K562 (cell line): ENCODE measurements around the gene SREBF1. TPM values are rescaled to one million over a fixed set of nuclear protein-coding genes. Genes with fewer than 3 reads are reported as not detected.

Experiments
- ATAC-seq: fragments of 200-7000 bp; cut with Tn5 transposase; 3 replicates; pipeline ENCODE4 v1.9.1; 2020; ENCODE audit warnings: moderate library complexity
- BruUV-seq: library from RNA; stranded (reverse); fragments of 400-500 nt; replicated peaks from 2 replicates; lab custom pipeline; 2021; lab: Mats Ljungman, UMichigan
- CTCF ChIA-PET: fragments of 300-600 bp; formaldehyde crosslinking; extraction: SDS; loops from one replicate; lab custom pipeline; 2021; ENCODE audit warnings: low intra/inter-chr PET ratio; lab: Yijun Ruan, JAX
- POLR2A ChIA-PET: fragments of 300-600, 350-650 bp; sonication (Branson Sonifier 250); formaldehyde crosslinking; extraction: SDS; loops from one replicate; lab custom pipeline; 2021; ENCODE audit warnings: antibody characterized with exemption, inconsistent platforms; lab: Yijun Ruan, JAX
- DNase-seq, 4 experiments: peaks; one replicate each; pipeline versions ENCODE4 v3.0.0 to v3.0.0-alpha.2; 2011 to 2018; ENCODE audit warnings: low spot score in 3 of 4, mixed read lengths in 3 of 4; ENCODE audit errors: extremely low read depth in 1 of 4
- FAIRE-seq: peaks from 2 replicates; lab custom pipeline; 2011; peaks lifted over from hg19 to GRCh38; lab: Jason Lieb, UNC
- H2AFZ ChIP-seq: 2 replicates; pipeline ENCODE4 v1.6.0; 2011; ENCODE audit warnings: low read depth, low read length, control low read depth, inconsistent platforms
- H3K27ac ChIP-seq: fragments of 200-600 bp; 3 replicates; pipeline ENCODE4 v1.8.0; 2011; ENCODE audit warnings: low read depth, mild to moderate bottlenecking, control low read depth, inconsistent platforms, low read length, moderate library complexity, mixed read lengths; ENCODE audit errors: extremely low read depth
- H3K27me3 ChIP-seq, 2 experiments: fragments of 300-600 bp in 1 of 2; 2 replicates in 1 of 2; 3 replicates in 1 of 2; pipeline versions ENCODE4 v1.6.0 to v1.8.0; 2011; ENCODE audit warnings: inconsistent platforms in 2 of 2, low read length in 2 of 2, mild to moderate bottlenecking in 1 of 2, mixed read lengths in 1 of 2, moderate library complexity in 1 of 2; ENCODE audit not compliant: control insufficient read depth in 2 of 2, insufficient read depth in 2 of 2
- H3K36me3 ChIP-seq: fragments of 300-600 bp; 3 replicates; pipeline ENCODE4 v1.8.0; 2011; ENCODE audit warnings: mild to moderate bottlenecking, low read length, inconsistent platforms; ENCODE audit not compliant: control insufficient read depth, insufficient read depth
- H3K4me1 ChIP-seq, 2 experiments: fragments of 200-600 bp in 1 of 2; replicated peaks in 1 of 2; 2 replicates in 1 of 2; 3 replicates in 1 of 2; pipeline versions ENCODE4 v1.5.1 to v1.8.0; 2011; ENCODE audit warnings: inconsistent platforms in 2 of 2, low read length in 2 of 2, mild to moderate bottlenecking in 1 of 2, mixed read lengths in 1 of 2, moderate library complexity in 1 of 2; ENCODE audit not compliant: control insufficient read depth in 2 of 2, insufficient read depth in 2 of 2
- H3K4me2 ChIP-seq: 2 replicates; pipeline ENCODE4 v1.6.1; 2011; ENCODE audit warnings: low read length, control low read depth, inconsistent platforms, mixed read lengths; ENCODE audit not compliant: insufficient read depth
- H3K4me3 ChIP-seq: fragments of 200-600 bp; sonication (generic), shearing (Covaris generic); 2 replicates; pipeline ENCODE4 v1.5.1; 2016; ENCODE audit warnings: control low read depth, inconsistent platforms
- H3K79me2 ChIP-seq: fragments of 200-600 bp; 3 replicates; pipeline ENCODE4 v1.8.0; 2011; ENCODE audit warnings: low read length, inconsistent platforms; ENCODE audit not compliant: control insufficient read depth, insufficient read depth
- H3K9ac ChIP-seq, 2 experiments: 2 replicates each; pipeline versions ENCODE4 v1.6.0 to v1.6.1; 2011; ENCODE audit warnings: low read depth in 2 of 2, low read length in 2 of 2, control low read depth in 1 of 2, inconsistent platforms in 1 of 2, mild to moderate bottlenecking in 1 of 2, mixed read lengths in 1 of 2; ENCODE audit not compliant: insufficient read depth in 1 of 2
- H3K9me1 ChIP-seq: one replicate; pipeline ENCODE4 v1.6.0; 2011; ENCODE audit warnings: inconsistent platforms, mild to moderate bottlenecking, low read length, moderate library complexity; ENCODE audit not compliant: control insufficient read depth, insufficient read depth
- H3K9me3 ChIP-seq: replicated peaks from 2 replicates; pipeline ENCODE4 v1.5.1; 2011; ENCODE audit warnings: low read depth, low read length, inconsistent platforms; ENCODE audit not compliant: control insufficient read depth, insufficient read depth
- H4K20me1 ChIP-seq: replicated peaks from 2 replicates; pipeline ENCODE4 v1.6.1; 2011; ENCODE audit warnings: low read length, inconsistent platforms, mixed read lengths; ENCODE audit not compliant: control insufficient read depth, insufficient read depth
- BCOR ChIP-seq: fragments of 450-650 bp; IDR thresholded peaks from 2 replicates; pipeline ENCODE4 v1.6.1; 2016
- CSDE1 ChIP-seq, 2 experiments: fragments of 450-650 bp; IDR thresholded peaks; 2 replicates each; pipeline ENCODE4 v1.6.1; 2016; ENCODE audit warnings: mild to moderate bottlenecking in 1 of 2
- DDX20 ChIP-seq: fragments of 450-650 bp; IDR thresholded peaks from 2 replicates; pipeline ENCODE4 v1.6.1; 2016; ENCODE audit warnings: missing genetic modification characterization, low read depth, mild to moderate bottlenecking, missing compliant biosample characterization, moderate library complexity
- ELF1 ChIP-seq: fragments of 200-800 bp; sonication (Bioruptor generic); IDR thresholded peaks from 2 replicates; pipeline ENCODE4 v1.6.1; 2016; ENCODE audit warnings: missing genetic modification characterization, missing compliant biosample characterization
- KHSRP ChIP-seq: fragments of 450-650 bp; IDR thresholded peaks from 2 replicates; pipeline ENCODE4 v1.6.1; 2017
- NCOA2 ChIP-seq, 2 experiments: fragments of 450-650 bp; IDR thresholded peaks; 2 replicates each; pipeline ENCODE4 v1.6.1; 2018; ENCODE audit warnings: mild to moderate bottlenecking in 2 of 2, moderate library complexity in 1 of 2; ENCODE audit not compliant: partially characterized antibody in 2 of 2
- NFXL1 ChIP-seq: fragments of 450-650 bp; formaldehyde crosslinking; IDR thresholded peaks from 2 replicates; pipeline ENCODE4 v1.4.0; 2021; ENCODE audit warnings: mild to moderate bottlenecking
- PHF20 ChIP-seq: fragments of 450-650 bp; IDR thresholded peaks from 2 replicates; pipeline ENCODE4 v1.6.1; 2018; ENCODE audit not compliant: partially characterized antibody
- PHF8 ChIP-seq: fragments of 200-600 bp; sonication (generic); IDR thresholded peaks from 2 replicates; pipeline ENCODE4 v1.6.1; 2012; ENCODE audit warnings: mixed run types, mild to moderate bottlenecking, inconsistent platforms, low read length, moderate library complexity, borderline replicate concordance
- RBM17 ChIP-seq: fragments of 200-400 bp; formaldehyde crosslinking; IDR thresholded peaks from 2 replicates; pipeline ENCODE4 v1.6.1; 2017; ENCODE audit warnings: low read depth, mild to moderate bottlenecking, low read length, borderline replicate concordance
- RBM25 ChIP-seq: fragments of 200-400 bp; formaldehyde crosslinking; IDR thresholded peaks from 2 replicates; pipeline ENCODE4 v1.6.1; 2018; ENCODE audit warnings: low read length, low read depth, moderate library complexity; ENCODE audit not compliant: severe bottlenecking
- SMARCB1 ChIP-seq: IDR thresholded peaks from 2 replicates; pipeline ENCODE4 v1.6.1; 2011; ENCODE audit warnings: improper control_type of control experiment, low read depth; ENCODE audit not compliant: insufficient read length
- TFAP4 ChIP-seq: sonication (generic); formaldehyde crosslinking; IDR thresholded peaks from 2 replicates; pipeline ENCODE4 v1.8.0; 2022; ENCODE audit warnings: missing genetic modification reagents, mild to moderate bottlenecking, moderate library complexity, borderline replicate concordance
- ZC3H11A ChIP-seq: IDR thresholded peaks from 2 replicates; pipeline ENCODE4 v1.6.1; 2012; ENCODE audit warnings: low read depth, low read length, improper control_type of control experiment
- ZNF12 ChIP-seq: sonication (generic); formaldehyde crosslinking; IDR thresholded peaks from 2 replicates; pipeline ENCODE4 v1.4.0; 2020; ENCODE audit warnings: mild to moderate bottlenecking, missing genetic modification reagents
- ZNF780A ChIP-seq: fragments of 250-450 bp; sonication (Bioruptor Pico); IDR thresholded peaks from 2 replicates; pipeline ENCODE4 v1.5.0; 2021; ENCODE audit warnings: mild to moderate bottlenecking
- WGBS: fragments of 100-300 bp; shearing (Covaris generic); methylation state at CpG from one replicate; pipeline ENCODE4 v1.1.6; 2016; ENCODE audit warnings: low coverage, mixed read lengths; ENCODE audit not compliant: insufficient coverage; ENCODE audit errors: missing lambda C conversion rate; 5-methylcytosine and 5-hydroxymethylcytosine counted together
- in situ Hi-C: fragments of 300-500 bp; cut with MboI; formaldehyde crosslinking; loops from 4 replicates; pipeline ENCODE4 v1.15.0; 2018; ENCODE audit warnings: inconsistent platforms, mixed read lengths
- intact Hi-C: fragments of 100-400 bp; cut with micrococcal nuclease; formaldehyde crosslinking; loops from 2 replicates; pipeline ENCODE4 v1.14.2; 2022
- polyA plus RNA-seq, 8 experiments: library from polyadenylated mRNA; depleted of rRNA in 4 of 8; stranded (reverse) in 5 of 8; unstranded in 3 of 8; fragments of >200 nt; fragmentation: Nextera tagmentation in 2 of 8; fragmentation: Illumina TruSeq in 1 of 8; extraction: Ambion mirVana in 2 of 8; extraction: Trizol in 1 of 8; gene quantifications; 2 replicates each; pipeline versions ENCODE4 v1.2.1 to v1.2.3, GENCODE V29; 2011 to 2014; ENCODE audit warnings: inconsistent platforms in 1 of 8, missing spikeins in 1 of 8
- total RNA-seq, 7 experiments: library from RNA; depleted of rRNA in 6 of 7; stranded (reverse); fragments of >200 nt in 6 of 7; fragmentation: Illumina TruSeq in 2 of 7; extraction: Trizol in 2 of 7; gene quantifications; 2 replicates each; pipeline versions ENCODE4 v1.2.1 to v1.2.3, GENCODE V29; 2011 to 2021; ENCODE audit warnings: low replicate concordance in 1 of 7
- TF ChIP-seq, protein P1 (sequence below): IDR thresholded peaks from 2 replicates; pipeline ENCODE4 v1.6.1; 2011; ENCODE audit warnings: borderline replicate concordance, low read depth, mild to moderate bottlenecking, moderate library complexity, low read length; ENCODE audit not compliant: insufficient read depth, poor library complexity, severe bottlenecking
- TF ChIP-seq, protein P2 (sequence below), 2 experiments: IDR thresholded peaks; 2 replicates each; pipeline ENCODE4 v1.6.1; 2012; ENCODE audit warnings: improper control_type of control experiment in 2 of 2, low read depth in 2 of 2, low read length in 2 of 2, borderline replicate concordance in 1 of 2

SREBF1 gene
- total and polyA plus RNA-seq, 9 of the 15 experiments (the other 6 are each of a cell fraction or from before 2014, with no cell fraction given): 1.6 to 169 (median 69.4) TPM

DNA sequence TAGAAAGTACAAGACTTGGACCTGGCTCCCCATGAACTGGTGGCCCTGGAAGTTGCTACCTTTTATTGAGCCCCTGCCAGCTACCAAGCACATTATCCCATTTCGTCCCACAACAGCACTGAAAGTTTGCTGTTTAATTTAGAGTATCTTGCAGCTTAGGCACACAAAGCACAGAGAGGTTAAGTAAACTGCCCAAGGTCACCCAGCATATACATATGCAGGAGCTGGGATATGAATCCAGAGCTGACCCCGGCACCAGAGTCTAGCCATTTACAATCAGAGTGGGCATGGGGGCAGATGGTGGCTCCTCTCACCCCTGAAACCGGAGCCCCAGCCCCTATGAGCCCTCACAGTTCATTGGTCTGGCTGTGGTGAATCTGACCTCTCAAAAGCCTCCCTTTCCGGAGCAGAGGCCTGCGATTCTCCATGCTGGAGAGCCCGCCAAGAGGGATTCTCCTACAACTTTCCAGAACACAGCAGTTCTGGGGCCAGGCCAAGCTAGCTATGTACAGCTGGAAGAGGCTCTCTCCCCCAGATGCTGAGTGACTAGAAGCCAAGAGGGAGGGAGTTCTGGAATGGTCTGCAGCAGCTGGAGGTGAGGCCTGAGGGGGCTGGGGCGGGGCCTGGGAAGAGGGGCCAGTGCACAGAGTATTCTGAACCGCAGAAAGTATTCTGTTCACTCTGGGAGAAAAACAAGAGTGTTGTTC lies 58.3 kb downstream of the SREBF1 start:
- H3K36me3 ChIP-seq: no peaks in the 10 kb centered on the region
- no peaks in the 10 kb centered on the region for H3K27me3 ChIP-seq
- in situ Hi-C loops (no loop called here), intact Hi-C loops (no loop called here)
- peaks cover 4% of the 10 kb centered on the region; the same call in 1 of the 3 replicates for H3K79me2 ChIP-seq
- no peaks in the 10 kb centered on the region for H4K20me1 ChIP-seq
- H3K4me3 ChIP-seq: no peak overlapping the region
- H3K4me2 ChIP-seq: no peak overlapping the region
- BruUV-seq: no TSS peak
- no peaks in the 10 kb centered on the region for H3K9me3 ChIP-seq
- H3K9ac ChIP-seq: no peak overlapping the region
- FAIRE-seq (peak; percentile 55), DNase-seq (no peak), ATAC-seq (no peak)
- WGBS: 81% methylated on average over 6 of the region's 8 CpGs
- ChIA-PET CTCF (no interaction called here), POLR2A (interaction anchor here (0.6 to 0.9 kb wide), 2 partner anchors 82 to 85 kb away, joined by 3 to 4 read pairs; no protein-coding TSS in a partner anchor)
- no peak overlapping the region for H2AFZ ChIP-seq
- H3K9me1 ChIP-seq: no peaks in the 10 kb centered on the region
- peaks cover 9 to 47% of the 10 kb centered on the region in 2 experiments; a peak in 4 of 5 replicates for H3K4me1 ChIP-seq
- no peak overlapping the region for H3K27ac ChIP-seq
- TF ChIP-seq DDX20 (tag) (no peak), PHF20 (no peak), ZC3H11A (no peak), KHSRP (no peak), BCOR (peak; percentile 47; the same call in 1 of the 2 replicates), RBM17 (no peak), NFXL1 (CRISPR knock-in tag) (no peak), ZNF780A (no peak), PHF8 (no peak), ZNF12 (CRISPR knock-in tag) (no peak), NCOA2 (IDR thresholded peaks at IDR 0.05; ENCODE audit: partially characterized antibody in 2 of 2) (no peak), ELF1 (tag) (no peak), CSDE1 (IDR thresholded peaks at IDR 0.05) (no peak), TFAP4 (CRISPR knock-in tag) (no peak), RBM25 (peak; percentile 43), SMARCB1 (no peak)
- TF ChIP-seq, protein P1, sequence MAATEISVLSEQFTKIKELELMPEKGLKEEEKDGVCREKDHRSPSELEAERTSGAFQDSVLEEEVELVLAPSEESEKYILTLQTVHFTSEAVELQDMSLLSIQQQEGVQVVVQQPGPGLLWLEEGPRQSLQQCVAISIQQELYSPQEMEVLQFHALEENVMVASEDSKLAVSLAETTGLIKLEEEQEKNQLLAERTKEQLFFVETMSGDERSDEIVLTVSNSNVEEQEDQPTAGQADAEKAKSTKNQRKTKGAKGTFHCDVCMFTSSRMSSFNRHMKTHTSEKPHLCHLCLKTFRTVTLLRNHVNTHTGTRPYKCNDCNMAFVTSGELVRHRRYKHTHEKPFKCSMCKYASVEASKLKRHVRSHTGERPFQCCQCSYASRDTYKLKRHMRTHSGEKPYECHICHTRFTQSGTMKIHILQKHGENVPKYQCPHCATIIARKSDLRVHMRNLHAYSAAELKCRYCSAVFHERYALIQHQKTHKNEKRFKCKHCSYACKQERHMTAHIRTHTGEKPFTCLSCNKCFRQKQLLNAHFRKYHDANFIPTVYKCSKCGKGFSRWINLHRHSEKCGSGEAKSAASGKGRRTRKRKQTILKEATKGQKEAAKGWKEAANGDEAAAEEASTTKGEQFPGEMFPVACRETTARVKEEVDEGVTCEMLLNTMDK: no peak
- TF ChIP-seq, protein P2, sequence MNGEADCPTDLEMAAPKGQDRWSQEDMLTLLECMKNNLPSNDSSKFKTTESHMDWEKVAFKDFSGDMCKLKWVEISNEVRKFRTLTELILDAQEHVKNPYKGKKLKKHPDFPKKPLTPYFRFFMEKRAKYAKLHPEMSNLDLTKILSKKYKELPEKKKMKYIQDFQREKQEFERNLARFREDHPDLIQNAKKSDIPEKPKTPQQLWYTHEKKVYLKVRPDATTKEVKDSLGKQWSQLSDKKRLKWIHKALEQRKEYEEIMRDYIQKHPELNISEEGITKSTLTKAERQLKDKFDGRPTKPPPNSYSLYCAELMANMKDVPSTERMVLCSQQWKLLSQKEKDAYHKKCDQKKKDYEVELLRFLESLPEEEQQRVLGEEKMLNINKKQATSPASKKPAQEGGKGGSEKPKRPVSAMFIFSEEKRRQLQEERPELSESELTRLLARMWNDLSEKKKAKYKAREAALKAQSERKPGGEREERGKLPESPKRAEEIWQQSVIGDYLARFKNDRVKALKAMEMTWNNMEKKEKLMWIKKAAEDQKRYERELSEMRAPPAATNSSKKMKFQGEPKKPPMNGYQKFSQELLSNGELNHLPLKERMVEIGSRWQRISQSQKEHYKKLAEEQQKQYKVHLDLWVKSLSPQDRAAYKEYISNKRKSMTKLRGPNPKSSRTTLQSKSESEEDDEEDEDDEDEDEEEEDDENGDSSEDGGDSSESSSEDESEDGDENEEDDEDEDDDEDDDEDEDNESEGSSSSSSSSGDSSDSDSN (IDR thresholded peaks at IDR 0.05; ENCODE audit: borderline replicate concordance in 1 of 2, low read depth in 2 of 2, low read length in 2 of 2): no peak
